Gastroesophageal sphincter (tissue), 3 donors: ENCODE results near the gene RUFY1.

ENCODE experiments used
- EP300 ChIP-seq: sonication (generic); formaldehyde crosslinking; IDR thresholded peaks from one replicate; pipeline ENCODE4 v1.6.1; 2017; ENCODE audit warnings: antibody characterized with exemption, mild to moderate bottlenecking
- POLR2AphosphoS5 ChIP-seq: sonication (generic); formaldehyde crosslinking; IDR thresholded peaks from one replicate; pipeline ENCODE4 v1.6.1; 2017; ENCODE audit warnings: antibody characterized with exemption
- TF ChIP-seq, protein P1 (sequence below), 4 experiments: fragments of 200-600 bp in 2 of 4; fragments of 450-650 bp in 2 of 4; sonication (generic) in 1 of 4; IDR thresholded peaks; one replicate each; pipeline ENCODE4 v1.5.1; 2017 to 2019; ENCODE audit warnings: antibody characterized with exemption in 4 of 4, mild to moderate bottlenecking in 2 of 4, moderate library complexity in 2 of 4

DNA sequence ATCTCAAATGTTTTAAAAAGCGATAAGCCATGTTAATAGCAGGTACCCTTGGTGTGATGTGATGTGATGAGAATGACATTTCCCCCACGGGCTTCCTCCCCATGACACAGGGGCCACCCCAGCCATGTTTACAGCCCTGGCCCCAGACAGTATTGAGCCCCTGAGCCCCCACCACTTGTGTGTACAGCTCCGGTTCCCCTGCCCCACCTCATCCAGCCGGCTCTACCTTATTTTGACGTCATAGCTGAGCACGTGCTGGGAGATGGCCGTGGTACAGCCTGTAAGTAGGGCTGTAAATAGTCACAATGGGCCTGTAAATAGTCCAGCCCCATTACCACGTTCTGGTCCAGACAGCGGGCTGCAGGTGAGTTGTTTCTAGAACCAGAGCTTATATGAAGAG lies 98.1 kb downstream of the RUFY1 start:
- TF ChIP-seq, protein P1, sequence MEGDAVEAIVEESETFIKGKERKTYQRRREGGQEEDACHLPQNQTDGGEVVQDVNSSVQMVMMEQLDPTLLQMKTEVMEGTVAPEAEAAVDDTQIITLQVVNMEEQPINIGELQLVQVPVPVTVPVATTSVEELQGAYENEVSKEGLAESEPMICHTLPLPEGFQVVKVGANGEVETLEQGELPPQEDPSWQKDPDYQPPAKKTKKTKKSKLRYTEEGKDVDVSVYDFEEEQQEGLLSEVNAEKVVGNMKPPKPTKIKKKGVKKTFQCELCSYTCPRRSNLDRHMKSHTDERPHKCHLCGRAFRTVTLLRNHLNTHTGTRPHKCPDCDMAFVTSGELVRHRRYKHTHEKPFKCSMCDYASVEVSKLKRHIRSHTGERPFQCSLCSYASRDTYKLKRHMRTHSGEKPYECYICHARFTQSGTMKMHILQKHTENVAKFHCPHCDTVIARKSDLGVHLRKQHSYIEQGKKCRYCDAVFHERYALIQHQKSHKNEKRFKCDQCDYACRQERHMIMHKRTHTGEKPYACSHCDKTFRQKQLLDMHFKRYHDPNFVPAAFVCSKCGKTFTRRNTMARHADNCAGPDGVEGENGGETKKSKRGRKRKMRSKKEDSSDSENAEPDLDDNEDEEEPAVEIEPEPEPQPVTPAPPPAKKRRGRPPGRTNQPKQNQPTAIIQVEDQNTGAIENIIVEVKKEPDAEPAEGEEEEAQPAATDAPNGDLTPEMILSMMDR (IDR thresholded peaks at IDR 0.05), result no peak
- TF ChIP-seq POLR2AphosphoS5, result no peak
- TF ChIP-seq EP300, result no peak
